HG03520 (cell line): ENCODE data around the gene MARK1.

Source experiments
- ATAC-seq: cut with Tn5 transposase; IDR thresholded peaks from one replicate; pipeline ENCODE4 v1.9.1; 2021; ENCODE audit warnings: mild to moderate bottlenecking, moderate library complexity; ENCODE audit not compliant: unreplicated experiment

The MARK1 gene

DNA sequence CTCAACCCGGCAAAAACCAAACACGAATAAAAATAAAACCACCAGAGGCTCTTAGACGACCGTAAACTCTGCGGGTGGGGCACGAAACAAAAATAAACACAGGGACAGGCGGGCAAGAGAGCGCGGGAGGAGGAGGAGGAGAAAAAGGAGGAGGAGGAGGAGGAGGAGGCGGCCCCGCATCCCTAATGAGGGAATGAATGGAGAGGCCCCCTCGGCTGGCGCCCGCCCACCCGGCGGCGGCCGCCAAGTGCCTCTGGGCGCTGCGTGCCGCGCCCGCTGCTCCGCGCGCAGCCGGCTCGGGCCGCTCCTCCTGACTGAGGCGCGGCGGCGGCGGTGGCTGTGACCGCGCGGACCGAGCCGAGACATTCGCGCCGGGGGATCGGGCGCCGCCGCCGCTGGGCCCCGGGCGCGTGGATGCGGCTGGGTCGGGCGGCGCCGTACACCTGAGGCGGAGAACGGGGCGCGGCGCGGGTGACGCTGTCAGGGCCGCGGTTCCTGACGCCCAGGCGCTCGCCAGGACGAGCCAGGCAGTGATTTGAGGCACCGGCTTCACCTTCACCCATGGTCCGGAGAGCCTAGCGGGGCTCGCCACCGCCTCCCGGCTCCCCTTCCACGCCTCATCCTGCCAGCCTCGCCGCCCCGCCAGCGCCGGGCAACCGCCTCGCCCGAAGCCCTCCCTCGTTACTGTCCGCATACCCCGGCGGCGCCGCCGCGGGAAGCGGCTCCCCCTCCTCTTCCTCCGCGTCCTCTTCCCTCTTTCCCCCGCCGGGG lies at the start of gene MARK1:
Gene MARK1, plus strand, starts transcription at position 229 of the 771 bp plus-strand sequence. CDS start 687 bp downstream, outside the sequence.
- peak; percentile 50 for ATAC-seq

DNA sequence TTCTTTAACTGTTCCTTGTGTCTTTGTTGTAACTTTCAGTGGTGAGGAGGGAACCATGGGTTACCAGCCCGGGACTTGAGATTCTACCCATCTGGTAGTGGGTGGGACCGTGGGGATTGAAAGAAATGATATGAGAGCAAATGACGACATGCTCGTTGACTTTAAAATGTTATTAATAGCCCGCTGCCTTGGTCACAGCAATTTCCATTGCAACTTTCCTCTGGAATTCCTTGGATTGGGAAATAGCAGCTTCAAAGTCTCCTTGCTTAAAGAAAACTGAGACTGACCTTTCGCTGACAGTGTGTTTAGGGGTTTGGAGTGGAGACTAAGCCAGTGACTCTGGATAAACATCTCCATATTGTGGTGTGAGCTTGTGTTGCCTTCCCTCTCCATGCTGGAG lies 44.2 kb upstream of the MARK1 start:
- no peak for ATAC-seq

DNA sequence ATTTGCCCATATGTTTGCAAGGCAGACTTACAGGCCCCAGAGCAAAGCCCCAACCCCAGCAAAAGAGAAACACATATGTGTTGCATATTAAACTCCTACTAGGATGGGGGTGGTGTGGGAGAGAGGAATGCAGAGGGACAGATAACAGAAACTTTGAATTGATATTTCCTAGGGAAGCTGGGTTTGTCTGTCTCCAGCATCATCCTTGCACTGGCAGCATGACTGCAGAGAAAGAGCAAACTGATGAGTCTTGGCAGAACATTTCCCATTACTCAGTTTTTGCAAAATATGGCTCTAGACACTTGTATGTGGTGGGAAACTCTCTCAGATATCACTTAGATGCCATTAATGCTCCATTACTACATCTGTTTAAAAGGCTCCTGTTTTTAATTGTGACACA lies 43.8 kb upstream of the MARK1 start:
- ATAC-seq, result no peak

DNA sequence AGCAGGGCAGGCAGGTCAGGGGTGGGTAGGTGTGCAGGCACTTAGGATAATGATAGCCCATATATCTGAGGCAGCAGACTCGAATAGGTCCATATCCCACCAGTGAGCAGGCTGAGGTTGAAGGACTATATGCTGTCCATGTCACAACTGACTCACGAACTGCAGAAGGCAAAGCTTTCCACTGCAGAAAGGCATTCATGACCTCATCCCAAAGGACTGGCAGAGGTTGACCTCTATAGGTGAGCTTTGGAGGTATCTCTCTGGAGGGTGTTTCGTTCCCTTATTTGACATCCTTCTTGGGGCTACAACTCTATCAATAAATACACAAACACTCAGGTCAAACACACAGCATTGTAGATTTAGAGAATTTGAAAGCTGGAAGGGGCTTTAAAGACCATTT lies 42.8 kb upstream of the MARK1 start:
- no peak for ATAC-seq

- no peak for ATAC-seq
Measured at GRCh38 chr1:220485791-220486190, 42.1 kb upstream of the MARK1 start.

GRCh38 chr1:220487297-220487820 lies 40.6 kb upstream of the MARK1 start:
- peak; percentile 56 for ATAC-seq

DNA sequence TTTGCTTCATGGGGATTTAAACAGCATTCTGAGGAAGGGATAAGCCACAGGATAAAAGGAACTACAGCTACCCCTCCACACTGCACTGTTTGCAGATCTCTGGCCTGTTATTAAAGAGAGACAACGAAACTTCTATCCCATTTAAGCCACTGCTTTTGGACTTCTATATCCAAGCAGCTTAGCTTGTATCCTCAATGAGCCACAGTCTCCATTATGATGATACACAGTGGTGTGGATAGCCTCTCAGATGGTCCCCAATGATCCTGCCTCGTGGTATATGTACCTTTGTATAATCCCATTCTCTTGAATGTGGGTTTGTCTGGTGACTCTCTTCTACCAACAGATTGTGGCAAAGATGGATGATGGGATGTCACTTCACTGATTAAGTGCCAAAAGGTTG lies 36.0 kb upstream of the MARK1 start:
- no peak for ATAC-seq

- no peak for ATAC-seq
Measured at GRCh38 chr1:220497220-220497947, 30.6 kb upstream of the MARK1 start.

GRCh38 chr1:220498188-220498587 lies 29.7 kb upstream of the MARK1 start:
- ATAC-seq, result no peak

DNA sequence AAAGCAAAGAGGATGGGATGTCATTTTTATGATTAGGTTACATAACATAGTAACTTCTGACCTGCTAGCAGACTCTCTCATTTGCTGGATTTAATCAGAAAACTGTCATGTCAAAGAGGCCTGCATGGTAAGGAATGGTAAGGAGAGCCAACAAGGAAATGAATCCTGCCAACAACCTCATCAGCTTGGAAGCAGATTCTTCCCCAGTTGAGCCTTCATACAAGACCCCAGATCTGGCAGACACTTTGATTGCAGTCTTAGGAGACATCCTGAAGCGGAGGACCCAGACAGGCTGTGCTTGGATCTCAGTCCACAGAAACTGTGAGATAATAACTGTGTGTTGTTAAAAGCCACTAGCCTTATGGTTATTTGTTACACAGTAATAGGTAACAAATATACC lies 27.6 kb upstream of the MARK1 start:
- ATAC-seq, result no peak

DNA sequence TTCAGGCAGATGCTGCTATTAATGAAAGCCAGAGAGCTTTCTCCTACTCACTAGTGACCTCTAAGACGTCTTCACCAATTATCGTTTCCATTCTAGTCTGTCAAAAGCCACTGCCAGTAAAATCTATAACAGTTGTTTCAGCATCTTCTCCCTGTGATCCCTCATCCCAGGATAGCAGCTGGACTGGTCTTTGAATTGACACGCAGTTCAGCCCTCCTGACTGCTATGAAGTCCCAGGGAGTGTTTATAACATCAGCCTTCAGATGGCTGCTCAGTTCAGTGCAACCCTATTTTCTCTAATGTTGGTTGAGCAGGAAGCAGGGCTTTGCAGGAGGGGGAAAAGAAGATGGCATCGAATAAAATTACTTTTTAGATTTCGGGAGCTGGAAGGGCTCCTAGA lies 23.6 kb upstream of the MARK1 start:
- ATAC-seq, result no peak

DNA sequence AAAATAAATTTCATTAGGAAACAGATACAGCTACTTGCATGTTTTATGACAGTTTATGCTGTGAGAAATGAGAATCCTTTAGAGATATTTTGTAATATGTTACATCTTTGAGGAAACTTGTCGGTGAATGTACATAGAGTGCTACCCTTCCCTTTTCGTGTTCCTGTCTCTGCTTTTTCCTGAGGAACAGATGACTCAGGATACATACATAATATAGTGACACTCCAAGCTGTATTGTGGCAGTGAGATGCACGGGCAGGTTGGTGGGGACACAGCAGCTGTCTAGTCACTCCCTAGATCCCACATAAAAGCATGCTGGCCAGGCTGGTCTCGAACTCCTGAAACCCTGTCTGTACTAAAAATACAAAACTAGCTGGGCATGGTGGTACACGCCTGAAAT lies 20.9 kb upstream of the MARK1 start:
- ATAC-seq, result no peak

DNA sequence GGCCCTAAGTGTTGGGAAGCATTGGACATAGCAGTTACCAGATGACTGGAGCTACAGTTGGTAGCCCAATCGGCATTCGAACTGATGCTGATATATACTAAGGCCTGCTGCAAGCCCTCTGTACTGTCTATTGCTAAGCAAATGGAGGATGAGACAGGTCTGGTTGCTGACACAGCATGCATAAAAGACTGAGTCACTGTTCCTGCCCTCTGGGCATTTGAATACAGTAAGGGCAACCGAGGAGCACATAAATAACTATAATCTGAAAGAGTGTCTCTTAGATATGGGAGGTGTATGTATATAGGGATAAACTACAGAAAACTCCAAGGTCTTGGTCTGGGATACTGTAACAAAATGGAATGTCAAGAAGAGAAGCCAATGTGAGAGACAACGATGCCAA lies 16.8 kb upstream of the MARK1 start:
- ATAC-seq, result no peak

- no peak for ATAC-seq
Measured at GRCh38 chr1:220511785-220512184, 16.2 kb upstream of the MARK1 start.

DNA sequence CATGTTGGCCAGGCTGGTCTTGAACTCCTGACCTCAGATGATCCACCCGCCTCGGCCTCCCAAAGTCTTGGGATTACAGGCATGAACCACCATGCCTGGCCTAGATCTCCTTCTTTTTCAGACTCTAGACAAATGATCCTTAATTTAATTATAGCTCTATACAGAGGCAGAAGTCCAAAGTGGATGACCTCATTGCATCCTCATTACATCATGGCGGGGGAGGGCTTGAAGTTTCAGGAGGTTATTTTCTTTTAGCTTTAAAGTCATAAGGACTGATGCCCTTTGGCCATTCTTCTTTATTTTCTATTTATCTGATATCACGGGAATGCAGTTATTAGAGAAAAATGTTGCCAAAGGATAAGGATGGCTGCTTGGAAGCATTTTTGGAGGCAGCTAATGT lies 14.1 kb upstream of the MARK1 start:
- ATAC-seq, result no peak

DNA sequence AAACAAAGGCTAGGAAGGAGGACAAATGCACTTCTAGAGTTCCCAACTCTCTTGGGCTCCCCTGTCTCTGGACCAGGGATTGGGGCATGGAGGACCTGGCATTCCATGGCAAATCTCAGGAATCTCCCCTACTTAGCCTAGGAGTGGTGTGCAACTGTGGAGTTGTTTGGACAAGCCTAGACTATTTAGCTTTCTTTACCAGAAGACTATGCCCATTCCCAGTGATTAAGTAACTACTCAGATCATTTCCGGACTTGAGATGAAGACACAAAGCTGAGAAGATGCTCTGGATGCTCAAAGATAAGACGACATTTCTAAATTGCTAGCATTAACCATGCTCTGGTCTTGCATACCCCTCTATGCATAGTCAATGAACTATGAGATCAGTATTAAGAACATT lies 13.7 kb upstream of the MARK1 start:
- no peak for ATAC-seq

DNA sequence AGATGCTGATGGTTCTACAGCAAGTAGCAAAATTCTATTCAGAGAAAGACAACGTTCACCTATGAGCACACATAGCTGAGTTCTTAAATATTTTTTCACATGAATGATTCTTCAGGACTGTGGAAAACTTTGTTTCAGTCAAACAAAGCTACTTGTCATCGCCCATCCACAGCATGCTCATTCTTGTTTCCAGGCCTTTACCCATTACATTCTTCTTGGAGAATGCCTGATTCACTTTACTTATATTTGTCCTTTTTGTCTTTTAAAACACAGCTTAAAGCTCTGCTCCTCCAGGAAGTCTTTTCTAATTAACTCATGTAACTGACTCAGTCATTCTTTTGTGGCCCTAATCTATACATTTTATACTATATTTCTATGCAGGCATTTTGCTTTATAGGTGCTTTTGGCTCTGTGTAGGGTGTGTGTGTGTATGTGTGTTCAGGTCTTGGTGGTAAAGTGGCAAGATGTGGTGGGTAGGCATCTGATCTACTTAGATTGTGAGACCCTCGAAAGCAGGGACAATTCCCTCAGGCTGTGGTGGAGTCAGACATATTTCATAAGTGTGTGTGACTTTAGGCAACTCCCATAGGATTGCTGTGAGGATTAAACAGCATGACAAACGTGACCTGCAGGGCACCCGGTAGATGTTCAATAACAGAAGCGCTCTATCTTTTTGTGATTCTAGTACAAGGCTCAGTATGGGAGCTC lies 11.8 kb upstream of the MARK1 start:
- no peak for ATAC-seq

DNA sequence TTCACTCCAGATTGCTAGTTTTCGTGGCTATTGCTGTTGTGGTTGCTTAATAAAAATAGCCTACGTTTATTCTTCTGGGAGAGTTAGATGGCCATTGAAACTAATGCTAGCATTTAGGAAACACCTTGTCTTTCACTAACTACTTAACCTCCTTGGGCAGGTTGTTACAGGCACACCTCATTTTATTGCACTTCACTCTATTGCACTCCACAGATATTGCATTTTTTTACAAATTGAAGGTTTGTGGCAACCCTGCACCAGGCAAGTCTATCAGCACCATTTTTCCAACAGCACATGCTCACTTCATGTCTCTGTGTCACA lies 11.3 kb upstream of the MARK1 start:
- ATAC-seq, result no peak

DNA sequence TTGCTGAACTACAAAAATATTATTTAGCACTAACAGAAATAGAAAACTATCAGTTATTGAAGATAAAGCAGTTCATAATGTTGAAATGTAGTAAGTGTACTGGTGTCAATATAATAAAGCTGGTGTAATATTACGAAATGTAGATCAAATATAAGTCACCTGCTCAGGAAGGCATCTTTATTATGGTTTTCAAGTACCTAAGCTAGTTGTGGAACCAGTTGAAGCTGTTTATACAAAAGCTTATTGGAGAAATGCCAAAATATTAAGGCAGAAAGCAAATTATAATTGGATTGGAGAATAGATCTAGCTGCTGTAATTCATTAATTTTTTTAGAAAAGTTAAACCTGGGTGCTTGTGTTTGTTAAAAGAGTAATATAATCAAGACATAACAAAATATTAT lies 6.2 kb upstream of the MARK1 start:
- ATAC-seq, result no peak

GRCh38 chr1:220526294-220526693 lies 1.6 kb upstream of the MARK1 start:
- ATAC-seq, result no peak

GRCh38 chr1:220527279-220527907 lies 543 bp upstream of the MARK1 start:
- ATAC-seq, result peak; percentile 52
